Stimulated activated CD8-positive, alpha-beta memory T cell treated with anti-CD3 and anti-CD28 coated beads, Interleukin-7, amount 100 ng/mL, for 1 hour (primary cell): ENCODE measurements around the gene CERK.
"Not testable (repeated sequence)": the region's sequence is repeated elsewhere in the genome, so short reads cannot be mapped to it uniquely, and the experiment has no call there.

Experiments
- DNase-seq, 2 donors: peaks; one replicate each; pipeline ENCODE4 v3.0.0-alpha.2; 2020; ENCODE audit warnings: low read depth in 2 of 2

Gene CERK

DNA sequence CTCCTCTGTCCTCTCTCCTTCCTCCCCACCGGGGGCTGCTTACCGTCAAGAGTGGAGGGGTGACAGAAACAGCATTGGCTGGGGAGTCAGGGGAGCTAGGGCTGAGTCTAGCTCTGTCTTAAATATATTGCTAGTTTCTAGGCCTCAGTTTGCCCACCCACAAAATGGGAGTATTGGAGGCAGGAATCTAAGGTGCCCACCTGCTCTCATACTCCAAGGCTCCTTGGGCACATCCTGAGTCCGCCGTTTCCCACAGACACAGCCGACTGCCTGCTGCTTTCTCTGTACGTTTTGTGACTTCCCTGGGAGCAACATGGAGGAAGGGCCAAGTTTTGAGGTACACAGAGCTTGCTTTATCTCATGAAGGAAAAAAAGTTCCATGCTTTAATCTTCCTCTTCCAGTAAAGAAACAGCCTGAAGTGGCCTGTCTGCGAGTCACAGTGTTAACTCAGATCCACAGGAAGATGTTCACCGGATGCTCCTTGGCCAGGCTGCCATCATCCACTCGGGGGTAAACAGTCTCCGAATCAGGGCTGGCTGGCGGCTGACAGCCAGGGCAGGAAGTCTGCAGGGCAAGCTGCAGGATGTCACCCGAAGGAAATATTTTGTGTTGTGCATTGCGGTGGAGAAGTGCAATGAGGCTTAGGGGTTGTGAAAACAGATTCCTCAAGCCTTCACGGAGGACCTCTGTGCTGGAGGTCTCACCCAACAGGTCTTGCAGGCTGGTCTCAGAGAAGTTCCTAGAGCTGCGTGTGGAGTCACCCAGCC lies 11.0 kb upstream of the CERK start:
- DNase-seq = peak in 1 of 2 donors; percentile 39

DNA sequence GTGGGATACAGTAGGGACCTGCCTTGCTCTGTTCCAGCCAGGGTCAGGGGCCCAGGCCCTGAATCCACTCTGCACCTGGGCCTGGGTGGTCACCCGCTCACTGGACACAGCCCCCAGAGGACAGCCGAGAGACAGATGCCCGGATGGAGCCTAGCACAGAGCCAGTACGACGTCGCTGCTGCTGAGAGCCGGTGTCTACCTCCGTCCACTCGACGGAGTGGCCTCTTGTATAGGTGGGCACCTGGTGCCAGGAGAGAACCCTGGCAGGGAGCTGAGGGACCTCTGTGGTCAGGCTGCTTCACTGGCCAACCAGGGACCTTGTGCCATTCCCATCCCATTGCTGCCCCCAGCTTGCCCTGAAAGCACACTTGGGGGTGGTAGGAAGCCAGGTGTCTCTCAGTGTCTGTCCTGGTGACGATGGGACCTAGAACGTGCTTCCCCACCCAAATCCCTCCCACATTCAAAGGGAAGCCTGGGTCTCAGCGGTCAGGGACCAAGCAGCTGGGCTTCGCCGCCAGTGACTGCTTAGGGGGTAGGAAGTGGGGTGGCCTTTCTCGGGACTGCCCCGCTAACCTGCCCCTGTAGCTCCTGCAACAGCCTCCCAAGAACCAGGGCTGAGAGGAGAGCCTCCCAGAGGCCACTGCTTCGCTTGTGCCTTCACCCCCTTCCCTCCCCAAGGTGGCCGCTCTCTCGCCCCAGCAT lies 10.3 kb upstream of the CERK start:
- DNase-seq = no peak

DNA sequence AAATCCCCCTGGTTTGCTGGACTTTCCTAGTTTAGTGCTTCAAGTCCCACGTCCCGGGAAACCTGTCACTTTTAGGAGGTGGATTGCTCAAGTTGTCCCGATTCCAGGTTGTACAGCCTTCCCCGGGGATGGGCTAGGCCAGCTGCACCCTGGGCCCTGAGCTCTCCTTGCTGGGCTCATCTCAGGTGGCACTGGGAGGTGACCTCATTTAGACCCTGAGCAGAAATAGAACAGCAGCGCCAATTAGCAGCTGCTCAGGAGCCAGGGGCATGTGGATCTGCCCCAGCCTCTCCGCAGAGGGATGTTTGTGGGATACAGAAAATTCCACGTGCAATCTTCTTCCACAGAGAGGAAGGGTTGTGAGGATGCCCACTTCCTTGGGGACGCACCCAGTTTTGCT lies 9.6 kb upstream of the CERK start:
- no peak for DNase-seq

DNA sequence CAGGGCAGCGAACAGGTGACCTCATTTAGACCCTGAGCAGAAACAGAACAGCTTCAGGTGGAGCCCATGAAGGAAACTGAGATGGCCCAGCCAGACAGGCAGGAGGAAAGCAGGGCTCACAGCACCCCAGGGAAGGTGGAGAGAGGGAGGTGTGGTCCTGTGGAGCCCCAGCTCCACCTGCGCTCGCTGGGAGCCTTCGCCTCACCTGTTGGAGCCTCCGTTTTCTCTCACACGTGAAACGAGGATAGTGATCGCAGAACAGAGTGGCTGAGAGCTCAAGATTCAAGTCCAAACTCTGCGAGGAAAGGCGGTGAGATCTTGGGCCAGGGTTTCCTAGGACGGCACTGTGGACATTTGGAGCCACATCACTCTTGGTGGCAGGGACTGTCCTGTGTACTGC lies 8.6 kb upstream of the CERK start:
- DNase-seq = no peak

DNA sequence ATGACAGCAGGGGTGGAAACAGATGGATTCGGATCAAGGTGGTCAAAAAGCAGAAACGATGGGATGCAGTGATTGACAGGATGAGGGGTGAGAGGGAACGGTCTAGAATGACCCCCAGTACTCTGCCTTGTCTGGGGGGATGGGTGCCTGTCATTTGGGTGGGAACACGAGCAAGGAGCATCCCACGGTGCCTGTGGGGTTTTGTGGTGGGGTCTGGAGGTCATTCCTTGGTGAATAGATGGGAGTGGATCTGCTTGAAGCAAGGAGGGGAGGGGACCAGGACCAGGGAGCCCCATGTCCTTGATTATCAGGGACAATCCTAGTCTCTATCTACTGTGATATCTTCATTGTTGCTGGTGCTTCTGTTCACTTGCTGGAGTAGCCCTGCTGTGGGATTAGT lies 8.1 kb upstream of the CERK start:
- no peak for DNase-seq

DNA sequence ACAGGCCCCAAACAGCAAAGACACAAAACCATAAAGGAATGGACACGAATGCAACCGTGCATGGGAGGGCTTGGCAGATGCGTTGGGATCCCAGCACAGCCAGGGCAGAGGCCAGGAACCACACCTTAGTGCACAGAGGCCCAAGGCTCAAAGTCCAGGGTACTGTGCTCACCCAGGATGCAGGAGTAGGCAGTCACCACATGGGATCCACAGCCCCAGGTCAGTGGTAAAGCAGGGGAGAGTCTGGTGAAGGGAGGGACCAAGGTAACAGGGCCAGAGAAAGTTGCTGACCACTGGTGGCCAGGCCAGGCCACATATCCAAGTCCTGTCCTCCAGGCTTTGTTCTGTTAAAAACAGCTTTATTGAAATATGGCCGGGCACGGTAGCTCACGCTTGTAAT lies 6.5 kb upstream of the CERK start:
- DNase-seq = no peak

DNA sequence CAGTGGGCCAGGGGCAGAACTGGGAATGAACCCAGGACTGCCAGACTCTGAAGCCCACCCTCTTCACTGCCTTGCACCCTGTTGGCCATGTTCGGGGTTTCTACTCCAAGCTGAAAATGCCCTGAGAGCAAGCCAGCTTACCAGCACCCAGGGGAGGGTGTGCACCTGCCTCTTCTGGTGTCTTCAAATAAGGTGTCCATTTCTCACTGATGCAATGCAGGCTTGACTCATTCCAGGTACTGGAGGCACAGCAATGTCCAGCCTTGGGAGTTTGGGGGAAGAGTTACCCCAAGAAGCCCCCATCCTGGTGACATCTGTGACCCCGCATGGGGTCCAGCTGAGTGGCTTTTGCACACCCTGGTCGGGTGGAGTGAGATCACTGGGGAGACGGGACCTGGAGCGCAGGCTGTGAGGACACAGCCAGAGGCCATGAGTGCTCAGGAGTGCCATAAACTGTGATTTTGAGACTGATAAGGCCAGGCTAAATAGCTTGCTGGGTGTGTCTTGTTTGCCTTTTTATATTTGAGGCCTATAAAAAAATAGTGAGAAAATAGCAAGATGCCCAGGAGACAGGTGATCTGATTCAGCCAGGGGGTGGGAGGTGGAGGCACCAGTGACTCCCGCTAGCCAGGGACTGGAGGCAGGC lies 4.6 kb upstream of the CERK start:
- no peak for DNase-seq

DNA sequence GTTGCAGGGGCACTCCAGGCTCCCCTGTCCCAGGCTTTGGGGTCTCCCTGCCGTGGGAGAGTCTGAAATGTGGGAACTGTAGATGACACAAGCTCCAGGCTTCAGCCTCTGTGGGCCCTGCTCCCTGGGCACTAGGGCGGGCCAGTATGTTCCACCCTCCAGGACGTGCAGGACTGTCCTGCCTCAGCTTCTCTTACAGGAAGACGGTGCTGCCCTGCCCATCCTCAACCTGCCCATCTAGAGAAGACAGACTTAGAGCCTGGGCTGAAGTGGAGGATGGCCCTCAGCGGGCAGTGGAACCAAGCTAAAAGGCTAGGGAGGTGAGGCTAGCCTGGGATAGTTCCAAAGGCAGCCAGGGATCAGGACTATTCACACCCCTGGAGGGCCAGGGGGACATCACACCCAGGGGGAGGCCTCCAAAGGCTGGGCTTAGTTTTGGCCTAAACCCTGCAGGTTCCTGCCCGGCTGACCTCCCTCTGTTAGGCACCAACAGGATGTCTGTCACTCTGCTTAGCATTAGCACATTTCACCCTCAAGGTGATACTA lies 4.0 kb upstream of the CERK start:
- no peak for DNase-seq

DNA sequence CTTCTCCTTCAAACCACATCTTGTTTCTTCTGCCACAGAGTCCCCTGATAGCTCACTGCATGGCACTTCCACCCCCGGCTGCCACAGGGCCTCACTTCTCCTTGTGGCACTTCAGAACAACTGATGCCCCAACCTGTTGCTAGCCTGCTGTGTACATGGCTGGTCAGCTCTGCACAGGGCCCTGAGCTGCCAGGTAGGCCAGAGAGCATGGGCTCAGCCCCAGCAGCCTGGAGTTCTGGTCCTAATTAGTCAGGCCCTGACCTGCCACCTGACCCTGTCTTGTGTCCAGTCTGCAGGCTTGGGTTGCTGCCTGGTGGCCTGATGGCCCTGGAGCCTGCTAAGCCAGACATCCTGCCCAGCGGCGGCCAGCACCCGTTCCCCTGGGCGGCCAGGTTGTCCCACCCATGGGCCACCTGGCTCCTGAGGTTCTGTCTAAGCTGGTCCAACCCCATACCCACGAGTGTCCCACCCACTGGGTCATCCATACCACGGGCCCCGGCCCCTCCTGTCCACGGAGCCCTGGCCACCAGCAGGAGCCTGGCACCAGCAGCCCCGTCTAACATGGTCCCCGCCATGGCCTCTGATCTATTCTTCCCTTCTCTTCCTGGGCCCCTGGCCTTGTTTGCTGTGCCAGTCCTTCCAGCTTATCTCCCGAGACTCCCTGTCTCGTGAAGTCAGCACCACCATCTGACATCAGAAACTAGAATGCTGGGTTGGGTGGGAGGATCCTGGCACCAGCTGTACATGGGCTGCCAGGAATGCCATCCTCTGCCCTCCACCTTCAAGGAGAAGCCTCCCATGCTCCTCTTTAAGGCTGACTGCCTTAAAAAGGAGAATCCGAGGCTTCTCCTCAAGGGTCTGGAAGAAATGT lies 3.1 kb upstream of the CERK start:
- DNase-seq = no peak

DNA sequence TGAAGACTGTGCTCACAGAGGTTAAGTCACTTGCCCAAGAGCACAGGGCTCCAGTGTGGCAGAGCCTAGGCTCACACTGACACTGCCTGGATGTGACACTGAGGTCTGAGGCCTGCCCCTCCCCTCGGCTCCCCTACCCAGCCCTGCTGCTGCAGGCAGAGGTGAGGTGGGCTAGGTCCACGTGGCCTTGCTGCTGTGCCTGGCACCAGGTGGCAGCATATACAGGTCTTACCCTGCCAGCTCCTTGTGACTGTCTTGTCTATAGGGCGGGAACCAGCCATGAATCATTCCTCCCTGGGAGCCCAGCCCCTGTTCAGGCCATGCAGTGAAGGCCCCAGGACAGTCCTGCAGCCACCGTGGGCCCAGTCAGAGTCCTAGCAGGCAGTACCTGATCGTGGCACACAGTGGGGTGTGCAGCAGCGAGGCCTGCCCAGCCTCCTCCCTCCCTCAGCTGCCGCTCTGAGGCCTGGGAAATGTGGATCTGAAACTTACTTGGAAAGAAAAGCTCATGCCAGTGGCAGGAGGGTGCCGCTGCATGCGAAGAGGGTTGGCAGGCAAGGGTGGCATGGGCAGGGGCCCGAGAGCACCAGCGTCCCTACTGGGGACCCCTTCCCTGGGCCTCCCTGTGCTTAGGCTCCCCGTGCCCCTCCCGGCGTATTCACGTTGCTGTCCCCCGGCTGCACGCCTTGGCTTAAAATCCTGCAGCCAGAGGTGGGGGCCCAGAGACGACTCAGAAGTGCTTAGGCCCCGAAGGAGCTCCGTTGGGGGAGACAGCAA lies 1.2 kb upstream of the CERK start:
- DNase-seq = peak in 1 of 2 donors; percentile 57

DNA sequence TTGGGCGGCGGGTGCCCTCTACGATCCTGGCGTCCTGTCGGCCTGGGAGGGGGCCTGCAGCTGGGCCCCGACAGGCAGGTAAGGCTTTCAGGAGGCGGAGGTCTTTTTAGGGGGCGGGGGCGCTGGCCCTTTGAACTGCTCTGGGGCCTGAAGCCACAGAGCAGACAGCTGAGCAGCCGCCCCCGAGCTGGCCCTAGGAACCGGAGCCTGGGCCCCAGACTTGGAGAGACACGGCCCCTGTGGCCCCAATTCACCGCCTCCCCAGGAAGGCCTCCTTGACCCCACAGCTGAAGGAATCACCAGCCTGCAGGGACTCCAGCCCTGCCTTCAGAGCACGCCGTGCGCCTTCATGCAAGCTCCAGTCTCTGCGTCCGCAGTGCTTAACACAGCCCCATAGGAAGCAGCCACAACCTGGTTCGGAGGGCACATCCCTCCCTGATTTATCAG lies 618 bp upstream of the CERK start:
- no peak for DNase-seq

DNA sequence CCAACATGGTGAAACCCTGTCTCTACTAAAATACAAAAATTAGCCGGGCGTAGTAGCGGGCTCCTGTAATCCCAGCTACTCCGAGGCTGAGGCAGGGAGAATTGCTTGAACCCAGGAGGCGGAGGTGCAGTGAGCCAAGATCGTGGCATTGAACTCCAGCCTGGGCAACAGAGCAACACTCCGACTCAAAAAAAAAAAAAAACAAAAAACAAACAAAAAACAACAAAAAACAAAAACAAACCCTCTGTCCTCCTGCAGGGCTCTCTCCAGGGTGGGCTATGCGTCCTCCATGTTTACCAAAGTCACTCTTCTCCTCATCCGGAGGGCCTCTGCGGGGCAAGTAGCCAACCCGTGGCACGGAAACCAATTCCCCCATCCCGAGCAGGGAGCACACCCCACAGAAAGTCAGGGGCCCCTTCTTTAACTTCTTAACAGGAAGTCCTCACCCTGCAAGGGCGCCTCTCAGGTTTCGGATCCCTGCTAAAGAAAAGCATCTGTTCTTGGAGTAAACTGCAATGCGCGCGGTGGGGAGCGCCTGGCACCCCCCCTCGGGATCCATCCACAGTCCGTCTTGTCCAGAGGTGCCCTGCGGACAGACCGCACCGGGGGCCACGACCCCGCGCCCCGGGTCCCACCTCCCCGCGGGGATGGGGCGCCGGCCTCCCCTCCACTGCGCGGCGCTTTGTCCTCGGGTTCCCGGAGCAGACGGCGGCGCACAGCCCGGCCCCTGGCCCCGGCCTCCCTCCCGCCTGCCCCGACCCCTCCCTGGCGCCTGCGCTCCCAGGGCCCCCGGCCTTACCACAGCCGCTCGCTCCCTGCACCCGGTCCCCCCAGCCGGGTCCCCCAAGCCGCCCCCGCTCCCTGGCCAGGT lies 712 bp downstream of the CERK start:
- DNase-seq = no peak

DNA sequence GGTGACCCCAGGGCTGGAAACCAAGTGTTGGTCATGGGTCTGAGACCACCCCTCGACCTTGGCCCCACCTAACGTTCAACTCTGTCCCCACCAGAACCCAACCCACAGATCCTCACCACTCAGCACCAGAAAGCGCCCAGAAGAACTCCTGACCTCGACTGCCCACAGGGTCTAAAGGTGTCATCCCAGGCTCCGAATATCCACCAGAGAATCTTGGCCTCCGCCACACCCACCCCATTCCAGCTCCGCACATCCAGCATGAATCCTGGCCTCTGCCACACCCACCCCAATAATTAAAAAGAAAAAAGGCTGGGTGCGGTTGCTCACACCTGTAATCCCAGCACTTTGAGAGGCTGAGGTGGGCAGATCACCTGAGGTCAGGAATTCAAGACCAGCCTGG lies 1.3 kb downstream of the CERK start:
- no peak for DNase-seq

DNA sequence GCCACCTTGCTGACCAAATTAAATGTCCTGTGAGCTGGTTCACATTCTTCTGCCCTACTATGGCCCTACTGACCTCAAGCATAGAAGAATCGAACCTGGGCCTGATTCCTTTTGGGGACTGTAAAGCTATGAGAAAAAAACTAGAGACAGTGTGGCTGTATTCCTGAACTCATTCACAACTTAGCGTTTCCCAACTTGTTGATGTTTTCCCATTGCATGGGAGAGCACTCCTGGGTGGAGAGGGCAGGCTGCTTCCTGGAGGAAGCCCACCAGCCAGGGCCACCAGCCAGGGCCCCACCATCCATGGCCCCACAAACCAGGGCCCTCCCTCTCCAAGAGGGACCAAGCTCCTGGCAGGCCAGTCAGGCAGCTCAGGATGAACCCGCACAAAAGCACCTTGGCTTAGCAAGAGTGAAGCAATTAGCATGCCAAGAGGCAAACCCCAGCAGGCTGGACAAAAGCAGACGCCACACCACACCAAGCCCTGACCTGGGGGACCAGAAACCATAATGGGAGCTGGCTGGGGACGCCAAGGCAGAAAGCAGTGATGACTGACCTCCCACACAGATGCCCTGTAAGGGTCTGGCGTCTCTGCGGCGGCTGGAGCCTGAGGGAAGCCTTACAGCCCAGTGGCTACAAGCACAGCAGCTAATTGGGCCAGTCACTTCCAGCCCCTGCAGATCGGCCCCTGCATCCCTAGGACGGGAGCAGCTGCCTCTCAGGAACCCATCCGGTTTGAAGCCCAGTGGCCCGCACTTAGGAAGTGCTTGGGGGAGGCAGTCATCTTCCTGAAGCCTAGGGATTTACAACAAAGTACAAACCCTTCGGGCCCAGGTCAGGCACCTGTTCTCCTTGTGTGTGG lies 2.1 kb downstream of the CERK start:
- no peak for DNase-seq

DNA sequence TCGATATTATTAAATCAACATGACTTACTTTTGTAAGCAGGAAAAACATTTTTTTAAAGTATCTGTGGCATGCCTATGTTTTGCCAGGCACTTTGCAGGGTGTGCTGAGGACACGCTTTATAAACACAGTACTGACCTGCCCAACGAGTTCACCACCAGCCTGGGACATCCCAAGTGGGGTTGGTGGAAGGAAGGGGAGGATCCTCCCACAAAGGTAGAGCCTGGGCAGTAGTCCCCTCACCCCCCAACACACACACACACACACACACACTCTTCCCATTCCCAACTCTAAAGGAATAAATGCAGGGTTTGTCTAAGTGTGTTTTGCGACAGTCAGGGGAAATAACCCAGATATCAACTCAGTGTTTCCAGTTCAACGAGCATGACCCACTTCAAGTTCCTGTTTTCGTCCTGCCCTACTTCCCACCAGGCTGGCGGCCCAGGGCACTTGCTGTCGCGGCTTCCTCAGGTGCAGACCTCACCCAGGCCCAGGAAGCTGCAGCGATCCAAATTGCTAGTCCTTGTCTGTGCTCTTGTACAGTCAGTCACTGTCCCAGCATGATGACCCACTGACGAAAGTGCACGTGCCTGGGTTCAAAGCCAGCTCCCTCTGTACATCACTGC lies 3.1 kb downstream of the CERK start:
- peak in 1 of 2 donors; percentile 32 for DNase-seq

DNA sequence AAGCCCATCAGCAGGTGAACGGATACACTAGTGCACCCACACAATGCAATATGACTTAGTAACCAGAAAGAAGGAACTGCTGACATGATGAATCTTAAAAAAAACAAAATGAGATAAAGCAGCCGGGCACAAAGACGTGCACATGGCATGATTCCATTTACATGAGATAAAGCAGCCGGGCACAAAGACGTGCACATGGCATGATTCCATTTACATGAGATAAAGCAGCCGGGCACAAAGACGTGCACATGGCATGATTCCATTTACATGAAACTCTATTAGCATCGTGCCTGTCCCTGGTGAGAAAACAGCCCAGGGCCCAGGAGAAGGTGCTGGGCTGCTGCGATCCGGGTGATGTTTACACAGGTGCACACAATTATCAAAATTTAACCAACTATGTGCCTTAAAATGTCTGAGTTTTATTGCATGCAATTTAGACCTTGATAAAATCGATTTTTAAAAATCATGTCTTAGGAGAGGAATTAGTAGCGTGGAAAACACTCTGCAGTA lies 3.8 kb downstream of the CERK start:
- not testable (repeated sequence) for DNase-seq

DNA sequence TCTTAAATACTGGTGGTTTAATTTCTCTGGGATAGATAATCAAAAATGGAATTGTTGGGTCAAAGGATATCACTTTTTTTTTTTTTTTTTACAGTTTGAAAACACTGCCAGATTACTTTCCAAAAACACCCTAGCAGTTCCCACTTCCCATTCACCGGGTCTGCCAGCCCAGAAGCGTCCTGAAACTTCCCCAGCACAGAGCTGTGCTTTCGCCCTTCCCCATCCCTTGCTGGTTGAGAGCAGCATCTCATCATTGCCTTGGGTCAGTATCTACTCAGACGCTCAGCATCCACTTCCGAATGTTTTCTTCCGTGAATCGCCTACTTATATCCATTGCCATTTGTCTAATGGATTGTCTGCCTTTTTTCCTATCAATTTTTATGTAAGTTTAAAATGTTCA lies 5.5 kb downstream of the CERK start:
- no peak for DNase-seq

DNA sequence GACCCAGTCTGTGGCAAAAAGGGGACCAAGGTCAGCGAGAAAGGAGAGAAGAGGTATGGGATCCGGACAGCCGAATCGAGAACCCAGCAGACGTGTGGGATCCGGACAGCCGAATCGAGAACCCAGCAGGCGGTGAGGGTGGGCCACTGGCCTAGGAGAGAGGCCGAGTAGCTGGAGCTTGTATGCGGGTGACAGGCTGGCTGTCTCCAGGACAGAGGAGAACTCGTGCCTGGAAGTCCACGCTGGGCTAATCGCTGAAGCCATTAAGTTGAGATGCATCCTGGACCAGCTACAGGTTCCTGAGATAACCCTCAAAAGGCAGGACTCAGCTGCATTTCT lies 6.0 kb downstream of the CERK start:
- no peak for DNase-seq
